Smooth muscle cell (in vitro differentiated cells): ENCODE data around the gene TLX2. TPM values are rescaled to one million over a fixed set of nuclear protein-coding genes. Genes with fewer than 3 reads are reported as not detected.

ENCODE experiments used
- DNase-seq: peaks from one replicate; lab custom pipeline; 2025; ENCODE audit not compliant: unreplicated experiment; lab: John Stamatoyannopoulos, UW
- H2AFZ ChIP-seq: fragments of 200-600 bp; sonication (generic); 2 replicates; pipeline ENCODE4 v1.6.0; 2016; ENCODE audit warnings: antibody characterized with exemption, low read depth, mild to moderate bottlenecking
- H3F3A ChIP-seq: fragments of 200-600 bp; sonication (generic); 2 replicates; pipeline ENCODE4 v1.6.0; 2017; ENCODE audit warnings: antibody characterized with exemption, low read depth
- H3K27ac ChIP-seq: fragments of 200-600 bp; sonication (generic); 2 replicates; pipeline ENCODE4 v1.5.1; 2016; ENCODE audit warnings: low read depth, mild to moderate bottlenecking
- H3K27me3 ChIP-seq: fragments of 200-600 bp; sonication (generic); 2 replicates; pipeline ENCODE4 v1.6.1; 2016; ENCODE audit warnings: low read depth, mild to moderate bottlenecking
- H3K36me3 ChIP-seq: fragments of 200-600 bp; sonication (generic); 2 replicates; pipeline ENCODE4 v1.5.1; 2016; ENCODE audit warnings: low read depth
- H3K4me1 ChIP-seq: fragments of 200-600 bp; sonication (generic); 2 replicates; pipeline ENCODE4 v1.5.1; 2016; ENCODE audit warnings: low read depth
- H3K4me2 ChIP-seq: fragments of 200-600 bp; sonication (generic); 2 replicates; pipeline ENCODE4 v1.6.0; 2016; ENCODE audit warnings: mild to moderate bottlenecking
- H3K4me3 ChIP-seq: fragments of 200-600 bp; sonication (generic); 2 replicates; pipeline ENCODE4 v1.5.1; 2016; ENCODE audit warnings: mild to moderate bottlenecking
- H3K79me2 ChIP-seq: fragments of 200-600 bp; sonication (generic); 2 replicates; pipeline ENCODE4 v1.6.0; 2016; ENCODE audit warnings: low read depth, mild to moderate bottlenecking
- H3K9ac ChIP-seq: fragments of 200-600 bp; sonication (generic); 2 replicates; pipeline ENCODE4 v1.6.0; 2016; ENCODE audit warnings: low read depth
- H3K9me3 ChIP-seq: fragments of 200-600 bp; sonication (generic); replicated peaks from 2 replicates; pipeline ENCODE4 v1.5.1; 2016; ENCODE audit warnings: low read depth
- H4K20me1 ChIP-seq: fragments of 200-600 bp; sonication (generic); 2 replicates; pipeline ENCODE4 v1.6.0; 2016; ENCODE audit warnings: low read depth
- WGBS: methylation state at CpG from one replicate; pipeline ENCODE4 v1.1.7; 2016; ENCODE audit warnings: low lambda C conversion rate; 5-methylcytosine and 5-hydroxymethylcytosine counted together
- polyA plus RNA-seq: library from polyadenylated mRNA; unstranded; fragments of >200 nt; fragmentation: Nextera tagmentation; extraction: Ambion mirVana; gene quantifications from 2 replicates; pipeline ENCODE4 v1.2.1, GENCODE V29; 2016
- total RNA-seq: library from RNA; depleted of rRNA; stranded (reverse); fragments of >200 nt; gene quantifications from 2 replicates; pipeline ENCODE4 v1.2.3, GENCODE V29; 2014
- TF ChIP-seq, protein P1 (sequence below): fragments of 200-600 bp; sonication (generic); IDR thresholded peaks from 2 replicates; pipeline ENCODE4 v1.5.1; 2017; ENCODE audit warnings: borderline replicate concordance, mild to moderate bottlenecking, antibody characterized with exemption; ENCODE audit not compliant: insufficient read depth, poor library complexity, severe bottlenecking

The TLX2 gene
- total and polyA plus RNA-seq, 2 experiments from 2014 or later: not detected

GRCh38 chr2:74535440-74535965, 21.3 kb downstream of the TLX2 start:
- no peak overlapping the region for H3K4me3 ChIP-seq
- peaks cover 4% of the 10 kb centered on the region for H3K4me1 ChIP-seq
- H4K20me1 ChIP-seq: no peaks in the 10 kb centered on the region
- H3K4me2 ChIP-seq: no peak overlapping the region
- H3K27me3 ChIP-seq: no peaks in the 10 kb centered on the region
- H2AFZ ChIP-seq: no peak overlapping the region
- DNase-seq: no peak
- no peak overlapping the region for H3K27ac ChIP-seq
- TF ChIP-seq, protein P1, sequence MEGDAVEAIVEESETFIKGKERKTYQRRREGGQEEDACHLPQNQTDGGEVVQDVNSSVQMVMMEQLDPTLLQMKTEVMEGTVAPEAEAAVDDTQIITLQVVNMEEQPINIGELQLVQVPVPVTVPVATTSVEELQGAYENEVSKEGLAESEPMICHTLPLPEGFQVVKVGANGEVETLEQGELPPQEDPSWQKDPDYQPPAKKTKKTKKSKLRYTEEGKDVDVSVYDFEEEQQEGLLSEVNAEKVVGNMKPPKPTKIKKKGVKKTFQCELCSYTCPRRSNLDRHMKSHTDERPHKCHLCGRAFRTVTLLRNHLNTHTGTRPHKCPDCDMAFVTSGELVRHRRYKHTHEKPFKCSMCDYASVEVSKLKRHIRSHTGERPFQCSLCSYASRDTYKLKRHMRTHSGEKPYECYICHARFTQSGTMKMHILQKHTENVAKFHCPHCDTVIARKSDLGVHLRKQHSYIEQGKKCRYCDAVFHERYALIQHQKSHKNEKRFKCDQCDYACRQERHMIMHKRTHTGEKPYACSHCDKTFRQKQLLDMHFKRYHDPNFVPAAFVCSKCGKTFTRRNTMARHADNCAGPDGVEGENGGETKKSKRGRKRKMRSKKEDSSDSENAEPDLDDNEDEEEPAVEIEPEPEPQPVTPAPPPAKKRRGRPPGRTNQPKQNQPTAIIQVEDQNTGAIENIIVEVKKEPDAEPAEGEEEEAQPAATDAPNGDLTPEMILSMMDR: no peak
- WGBS: 96% methylated on average over 10 of the region's 10 CpGs
- H3K9me3 ChIP-seq: no peaks in the 10 kb centered on the region
- no peaks in the 10 kb centered on the region for H3K36me3 ChIP-seq
- H3K79me2 ChIP-seq: peaks cover 5% of the 10 kb centered on the region
- peaks cover 29% of the 10 kb centered on the region for H3F3A ChIP-seq
- no peak overlapping the region for H3K9ac ChIP-seq

- Histone ChIP-seq H3K9ac (no peak overlapping the region), H4K20me1 (no peaks in the 10 kb centered on the region), H3K27me3 (no peaks in the 10 kb centered on the region), H3F3A (peaks cover 21% of the 10 kb centered on the region), H3K9me3 (no peaks in the 10 kb centered on the region), H3K4me2 (no peak overlapping the region), H3K36me3 (no peaks in the 10 kb centered on the region), H3K27ac (no peak overlapping the region), H2AFZ (no peak overlapping the region), H3K79me2 (no peaks in the 10 kb centered on the region), H3K4me1 (no peaks in the 10 kb centered on the region), H3K4me3 (no peak overlapping the region)
- no peak for DNase-seq
- TF ChIP-seq, protein P1: no peak
- 92% methylated on average over 22 of the region's 23 CpGs for WGBS
Observed at GRCh38 chr2:74536166-74536950, 22.1 kb downstream of the TLX2 start.

GRCh38 chr2:74537140-74537539, 22.9 kb downstream of the TLX2 start:
- H3K79me2 ChIP-seq: no peaks in the 10 kb centered on the region
- H3F3A ChIP-seq: peaks cover 19% of the 10 kb centered on the region
- WGBS: 67% methylated on average over 4 of the region's 4 CpGs
- no peaks in the 10 kb centered on the region for H4K20me1 ChIP-seq
- TF ChIP-seq, protein P1: no peak
- no peak overlapping the region for H3K4me3 ChIP-seq
- H3K27ac ChIP-seq: no peak overlapping the region
- no peak overlapping the region for H3K9ac ChIP-seq
- no peaks in the 10 kb centered on the region for H3K27me3 ChIP-seq
- H3K4me1 ChIP-seq: no peaks in the 10 kb centered on the region
- H2AFZ ChIP-seq: no peak overlapping the region
- no peak for DNase-seq
- no peaks in the 10 kb centered on the region for H3K36me3 ChIP-seq
- H3K4me2 ChIP-seq: no peak overlapping the region
- H3K9me3 ChIP-seq: no peaks in the 10 kb centered on the region
